SU-DHL-6 (cell line): ENCODE results near the gene THSD7A.

ENCODE experiments used
- CTCF ChIP-seq: fragments of 200-600 bp; sonication (generic); IDR thresholded peaks from one replicate; pipeline ENCODE4 v1.5.1; 2017; ENCODE audit warnings: antibody characterized with exemption, mild to moderate bottlenecking, low read length, moderate library complexity; ENCODE audit not compliant: insufficient read depth, poor library complexity, severe bottlenecking
- EZH2phosphoT487 ChIP-seq: fragments of 200-600 bp; sonication (generic), shearing (Covaris generic); conservative IDR thresholded peaks from 2 replicates; pipeline ENCODE4 v1.6.1; 2018; ENCODE audit warnings: mild to moderate bottlenecking, antibody characterized with exemption, low read length, moderate library complexity, mixed read lengths

GRCh38 chr7:11529382-11529781, 302.6 kb downstream of the THSD7A start:
- TF ChIP-seq CTCF (no peak), EZH2phosphoT487 (no peak)
